AG09309 (cell line): ENCODE results near the gene PPP1R37.

Source experiments
- DNase-seq: peaks from one replicate; pipeline ENCODE4 v3.0.0-alpha.2; 2010; ENCODE audit warnings: low read depth
- H3K4me3 ChIP-seq: 2 replicates; pipeline ENCODE4 v1.5.1; 2011; ENCODE audit warnings: mild to moderate bottlenecking, low read depth, low read length, moderate library complexity; ENCODE audit not compliant: control insufficient read depth
- TF ChIP-seq, protein P1 (sequence below): IDR thresholded peaks from 2 replicates; pipeline ENCODE4 v1.5.1; 2011; ENCODE audit warnings: mild to moderate bottlenecking, low read depth, low read length, inconsistent platforms; ENCODE audit not compliant: insufficient read depth, control insufficient read depth; ENCODE audit errors: missing control alignments

The PPP1R37 gene

GRCh38 chr19:45161738-45162607 is 69.0 kb downstream of the PPP1R37 start:
- H3K4me3 ChIP-seq: no peak overlapping the region
- no peak for DNase-seq
- TF ChIP-seq, protein P1, sequence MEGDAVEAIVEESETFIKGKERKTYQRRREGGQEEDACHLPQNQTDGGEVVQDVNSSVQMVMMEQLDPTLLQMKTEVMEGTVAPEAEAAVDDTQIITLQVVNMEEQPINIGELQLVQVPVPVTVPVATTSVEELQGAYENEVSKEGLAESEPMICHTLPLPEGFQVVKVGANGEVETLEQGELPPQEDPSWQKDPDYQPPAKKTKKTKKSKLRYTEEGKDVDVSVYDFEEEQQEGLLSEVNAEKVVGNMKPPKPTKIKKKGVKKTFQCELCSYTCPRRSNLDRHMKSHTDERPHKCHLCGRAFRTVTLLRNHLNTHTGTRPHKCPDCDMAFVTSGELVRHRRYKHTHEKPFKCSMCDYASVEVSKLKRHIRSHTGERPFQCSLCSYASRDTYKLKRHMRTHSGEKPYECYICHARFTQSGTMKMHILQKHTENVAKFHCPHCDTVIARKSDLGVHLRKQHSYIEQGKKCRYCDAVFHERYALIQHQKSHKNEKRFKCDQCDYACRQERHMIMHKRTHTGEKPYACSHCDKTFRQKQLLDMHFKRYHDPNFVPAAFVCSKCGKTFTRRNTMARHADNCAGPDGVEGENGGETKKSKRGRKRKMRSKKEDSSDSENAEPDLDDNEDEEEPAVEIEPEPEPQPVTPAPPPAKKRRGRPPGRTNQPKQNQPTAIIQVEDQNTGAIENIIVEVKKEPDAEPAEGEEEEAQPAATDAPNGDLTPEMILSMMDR: peak; percentile 86

- TF ChIP-seq, protein P1: no peak
- DNase-seq: no peak
- H3K4me3 ChIP-seq: no peak overlapping the region
Measured at GRCh38 chr19:45162608-45163143, 69.7 kb downstream of the PPP1R37 start.

- no peak overlapping the region for H3K4me3 ChIP-seq
- no peak for DNase-seq
- TF ChIP-seq, protein P1: no peak
Measured at GRCh38 chr19:45163156-45163555, 70.2 kb downstream of the PPP1R37 start.

- no peak for DNase-seq
- H3K4me3 ChIP-seq: no peak overlapping the region
- TF ChIP-seq, protein P1: no peak
Measured at GRCh38 chr19:45163751-45164460, 70.9 kb downstream of the PPP1R37 start.

GRCh38 chr19:45164577-45165335 is 71.8 kb downstream of the PPP1R37 start:
- TF ChIP-seq, protein P1: peak; percentile 21
- no peak for DNase-seq
- H3K4me3 ChIP-seq: no peak overlapping the region

- TF ChIP-seq, protein P1: no peak
- no peak for DNase-seq
Measured at GRCh38 chr19:45166723-45167252, 73.8 kb downstream of the PPP1R37 start.

More at GRCh38 chr19:45166723-45167252, 73.8 kb downstream of the PPP1R37 start:
- H3K4me3 ChIP-seq: no peak overlapping the region
